NK-92 (cell line): Measurements from ENCODE around the gene TMEM179B.
"Not testable (repeated sequence)": the region's sequence is repeated elsewhere in the genome, so short reads cannot be mapped to it uniquely, and the experiment has no call there.

ENCODE experiments used
- DNase-seq: peaks from one replicate; lab custom pipeline; 2025; ENCODE audit not compliant: unreplicated experiment; lab: John Stamatoyannopoulos, UW

Gene TMEM179B

DNA sequence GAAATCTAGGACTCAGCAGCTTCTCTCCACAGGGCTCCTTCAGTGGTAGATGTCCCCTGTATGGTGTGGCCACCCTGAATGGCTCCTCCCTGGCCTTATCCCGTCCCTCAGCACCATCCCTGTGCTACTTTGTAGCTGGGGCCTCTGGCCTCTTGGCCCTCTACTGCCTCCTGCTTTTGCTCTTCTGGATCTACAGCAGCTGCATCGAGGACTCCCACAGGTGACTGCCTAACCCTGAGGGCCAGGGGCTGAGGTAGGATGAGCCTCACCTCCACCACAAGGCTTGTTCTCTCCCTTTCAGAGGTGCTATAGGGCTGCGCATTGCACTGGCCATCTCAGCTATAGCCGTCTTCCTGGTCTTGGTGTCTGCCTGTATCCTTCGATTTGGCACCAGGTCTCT lies 1.8 kb downstream of the TMEM179B start:
- no peak for DNase-seq

DNA sequence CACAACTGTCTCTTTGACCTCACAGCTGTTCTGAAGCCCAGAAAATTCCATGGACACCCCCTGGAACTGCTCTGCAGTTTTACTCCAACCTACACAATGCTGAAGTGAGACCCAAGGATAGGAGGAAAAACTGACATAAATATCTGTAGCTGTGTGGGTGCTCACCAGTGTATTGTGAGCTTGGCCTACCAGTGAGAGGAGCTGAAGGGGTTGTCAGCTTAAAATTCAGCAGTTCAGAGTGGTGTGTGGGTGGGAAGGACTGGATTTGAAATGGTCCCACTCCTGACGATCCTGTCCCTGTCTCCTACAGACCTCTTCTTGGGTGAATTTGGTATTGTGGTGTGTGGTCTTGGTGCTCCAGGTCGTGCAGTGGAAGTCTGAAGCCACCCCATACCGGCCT lies 2.4 kb downstream of the TMEM179B start:
- no peak for DNase-seq

DNA sequence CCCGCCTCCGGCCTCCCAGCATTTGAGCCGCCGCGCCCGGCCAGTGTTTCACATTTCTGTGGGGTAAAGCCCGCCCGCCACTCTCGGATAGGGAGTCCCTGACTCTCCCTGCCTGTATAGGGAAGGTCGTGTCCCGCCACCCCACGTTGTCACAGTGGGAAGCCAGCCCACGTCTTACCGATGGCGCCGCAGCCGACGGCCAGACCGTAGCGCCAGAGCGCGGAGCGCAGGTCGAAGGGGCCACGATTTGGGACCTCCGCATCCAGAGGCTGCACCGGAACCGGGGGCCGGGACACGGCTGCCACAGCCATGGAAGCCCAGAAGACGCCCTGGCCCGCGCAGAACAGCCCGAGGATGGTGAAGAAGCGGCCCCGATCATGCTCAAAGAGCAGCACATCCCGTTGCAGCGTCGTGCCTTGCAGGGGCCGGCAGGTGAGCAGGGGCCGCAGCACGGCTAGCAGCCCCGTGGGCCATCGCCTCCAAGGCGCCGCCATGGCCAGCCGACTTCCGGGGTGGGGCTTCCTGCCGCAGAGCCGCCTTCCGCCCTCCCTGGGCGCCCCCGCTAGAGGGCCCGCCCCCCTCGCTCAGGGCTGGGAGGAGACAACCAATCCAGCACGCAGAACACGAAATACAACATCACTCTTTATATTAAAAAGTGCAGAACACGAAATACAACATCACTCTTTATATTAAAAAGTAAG lies 4.4 kb downstream of the TMEM179B start, which contains the start of gene TMEM223:
TMEM223 (minus strand) TSS at position 506 of the 701 bp plus-strand sequence; CDS start at position 494, 12 bp downstream.
- no peak for DNase-seq

DNA sequence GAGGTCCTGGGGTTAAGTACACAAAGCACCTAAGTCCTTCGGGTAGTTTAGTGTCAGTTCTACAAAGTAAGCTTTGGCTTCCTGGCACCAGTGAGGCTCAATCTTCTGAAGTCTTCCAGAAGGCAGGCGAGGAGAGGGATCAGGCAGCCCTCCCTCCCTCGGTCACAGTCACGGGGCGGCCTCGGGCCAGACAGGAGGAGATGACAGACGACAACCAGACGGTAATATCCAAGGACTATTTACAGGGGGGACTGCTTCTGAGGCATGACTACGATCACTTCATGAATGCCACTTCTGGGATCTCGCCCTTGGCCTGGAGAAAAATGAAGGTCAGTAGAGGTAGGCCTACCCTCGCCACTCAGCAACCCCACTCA lies 5.0 kb downstream of the TMEM179B start:
- no peak for DNase-seq

DNA sequence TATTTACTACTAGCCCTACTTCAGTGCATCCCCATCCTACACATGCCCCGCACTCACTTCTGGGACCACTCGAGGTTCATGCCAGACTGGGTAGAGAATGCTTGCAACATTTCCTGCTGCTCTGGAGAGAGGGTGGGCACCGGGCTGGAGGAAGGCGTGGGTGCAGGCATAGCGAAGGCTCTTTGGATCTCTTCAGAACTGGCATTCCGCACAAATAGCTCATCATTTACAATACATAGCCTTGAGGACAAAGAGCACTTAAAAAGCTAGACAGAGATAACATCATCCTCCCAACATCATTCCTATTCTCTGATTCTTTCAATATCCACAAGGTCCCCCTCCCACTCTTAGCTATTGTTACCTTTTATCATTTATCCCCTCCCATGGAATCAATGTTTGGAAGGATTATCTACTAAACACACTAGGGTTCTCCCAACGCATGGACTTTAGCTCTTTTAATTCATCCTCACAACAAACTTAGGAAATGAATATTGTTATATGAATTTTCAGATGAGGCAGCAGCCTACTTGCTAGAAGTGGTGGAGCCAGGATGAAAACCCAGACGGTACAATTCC lies 7.1 kb downstream of the TMEM179B start:
- DNase-seq: no peak

DNA sequence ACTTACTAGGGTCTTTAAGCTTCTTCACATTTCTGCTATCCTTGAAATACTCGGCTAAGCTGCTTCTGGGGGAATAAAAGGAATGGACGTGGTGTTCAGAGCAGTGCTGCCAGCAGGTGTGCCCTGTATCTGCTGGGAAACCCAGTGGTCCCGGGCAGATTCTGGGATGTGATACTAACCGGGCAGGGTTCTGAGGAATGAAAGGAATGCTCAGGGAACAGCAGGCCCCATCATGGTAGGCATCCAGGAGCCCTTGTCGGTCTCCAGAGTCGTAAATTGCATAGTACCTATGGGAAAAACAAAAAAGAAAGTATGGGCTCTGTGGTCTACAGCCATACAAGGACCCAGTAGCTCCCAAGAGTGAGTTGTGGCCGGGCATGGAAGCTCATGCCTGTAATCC lies 9.1 kb downstream of the TMEM179B start:
- DNase-seq: no peak

DNA sequence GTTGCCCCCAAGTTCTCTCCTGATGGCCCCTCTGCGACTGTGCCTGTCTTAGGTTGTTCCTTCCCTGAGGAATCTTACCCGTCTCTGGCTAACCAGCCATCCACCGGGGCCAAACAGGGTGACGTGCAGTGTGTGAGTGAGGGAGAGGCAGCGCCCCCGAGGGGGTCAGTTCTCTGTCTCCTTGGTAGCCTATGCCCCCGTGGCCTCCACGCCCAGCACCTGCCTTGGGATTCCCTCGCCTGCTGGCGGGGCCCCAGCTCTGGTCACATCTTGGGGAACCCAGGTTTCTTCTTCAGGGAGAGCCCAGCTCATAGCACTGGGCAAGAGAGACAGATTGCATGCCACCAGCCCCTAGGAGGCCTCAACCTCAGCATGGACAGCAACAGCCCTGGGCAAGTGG lies 12.3 kb downstream of the TMEM179B start:
- DNase-seq: no peak

DNA sequence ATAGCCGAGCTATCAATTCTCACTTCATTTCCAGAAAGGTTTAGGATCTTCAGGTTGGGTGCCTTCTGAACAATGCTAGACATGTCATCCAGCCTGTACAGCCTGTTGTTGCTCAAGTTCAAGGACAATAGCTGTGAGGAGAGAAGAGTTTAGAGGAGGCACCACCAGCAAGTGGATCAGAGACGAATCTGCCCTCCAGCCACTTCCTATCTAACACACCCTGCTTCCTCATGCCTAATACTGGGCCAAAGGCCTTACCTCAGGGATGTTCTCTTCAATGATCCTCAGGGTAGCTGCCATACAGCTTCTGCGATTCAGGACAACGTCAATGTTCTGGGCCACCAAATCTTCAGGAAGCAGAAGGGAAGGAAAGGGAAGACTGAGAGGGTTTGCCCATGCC lies 13.9 kb downstream of the TMEM179B start:
- DNase-seq: no peak

DNA sequence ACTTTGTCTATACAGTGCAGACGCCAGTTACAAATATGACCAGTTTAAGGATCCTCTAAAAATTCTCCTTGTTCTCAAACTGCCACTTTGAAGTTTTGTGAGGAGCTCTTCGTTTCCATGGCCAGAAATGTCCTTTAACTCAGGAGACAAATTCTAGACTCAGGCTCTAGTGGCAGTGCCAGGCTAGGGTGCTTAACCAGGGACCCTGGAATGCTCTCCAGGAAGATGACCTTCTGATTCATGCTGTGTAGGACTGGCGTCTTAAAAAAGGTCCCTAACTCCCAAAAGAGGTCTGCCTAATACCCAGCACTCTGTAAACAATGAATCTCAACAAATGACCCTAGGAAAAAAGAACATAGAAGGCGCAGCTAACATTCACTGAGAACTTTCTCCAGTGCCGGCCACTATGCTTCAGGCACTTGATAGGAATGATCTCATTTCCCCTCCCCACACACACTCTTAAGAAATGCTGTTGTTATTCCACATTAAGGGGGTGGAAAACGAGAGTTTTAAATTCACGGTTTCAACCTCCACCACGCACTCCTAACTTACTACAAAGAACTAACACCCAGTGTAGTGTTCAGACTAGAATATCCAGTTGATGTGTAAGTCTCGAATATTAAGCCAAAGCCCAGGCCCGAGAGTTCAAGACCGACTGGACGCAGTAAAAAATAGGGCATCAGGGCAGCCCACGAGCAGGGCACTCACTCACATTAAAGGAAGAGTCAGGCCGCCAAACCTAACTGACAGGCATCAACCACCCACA lies 17.3 kb downstream of the TMEM179B start:
- no peak for DNase-seq

DNA sequence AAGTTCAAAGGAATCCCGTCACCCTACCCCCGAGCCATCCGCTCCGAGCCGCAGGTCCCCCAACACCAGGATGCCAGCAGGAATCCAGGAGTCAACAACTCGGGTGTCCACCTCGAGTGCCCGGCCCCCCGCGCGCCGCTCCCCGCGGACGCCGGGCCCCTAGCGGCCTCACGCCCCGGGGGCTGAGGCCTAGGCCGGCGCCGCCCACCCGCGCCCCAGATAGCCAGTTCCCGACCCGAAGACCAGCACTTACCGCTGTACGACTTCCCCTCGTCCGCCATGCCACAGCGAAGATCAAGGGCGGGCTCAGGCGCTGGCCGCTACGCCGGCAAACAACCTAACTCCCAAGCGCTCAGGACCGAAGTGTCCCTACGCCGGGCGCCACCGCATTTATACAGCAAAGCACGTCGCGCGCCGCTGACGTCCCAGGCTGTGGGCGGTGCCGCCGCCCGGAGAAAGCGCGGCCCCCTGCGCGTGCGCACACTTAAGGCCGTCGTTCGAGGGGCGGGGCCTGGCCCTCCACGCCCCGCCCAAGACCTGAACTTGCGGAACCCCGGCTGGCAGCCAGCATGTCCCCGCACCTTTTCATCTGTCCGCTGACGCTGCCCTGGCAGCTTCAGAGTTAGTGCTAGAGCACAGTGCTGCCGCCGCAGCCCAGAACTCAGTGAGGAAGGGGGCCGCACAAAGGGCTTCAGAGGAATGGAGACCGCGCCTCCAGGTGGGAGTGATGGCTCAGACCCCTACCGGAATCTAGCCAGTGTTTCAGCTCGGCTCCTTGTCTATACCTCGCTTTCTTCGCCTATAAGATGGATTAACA lies 18.1 kb downstream of the TMEM179B start, which contains the start of gene NXF1:
NXF1 (minus strand) TSS at position 365 of the 817 bp plus-strand sequence; CDS start at position 281, 84 bp downstream.
- DNase-seq: peak; percentile 50

DNA sequence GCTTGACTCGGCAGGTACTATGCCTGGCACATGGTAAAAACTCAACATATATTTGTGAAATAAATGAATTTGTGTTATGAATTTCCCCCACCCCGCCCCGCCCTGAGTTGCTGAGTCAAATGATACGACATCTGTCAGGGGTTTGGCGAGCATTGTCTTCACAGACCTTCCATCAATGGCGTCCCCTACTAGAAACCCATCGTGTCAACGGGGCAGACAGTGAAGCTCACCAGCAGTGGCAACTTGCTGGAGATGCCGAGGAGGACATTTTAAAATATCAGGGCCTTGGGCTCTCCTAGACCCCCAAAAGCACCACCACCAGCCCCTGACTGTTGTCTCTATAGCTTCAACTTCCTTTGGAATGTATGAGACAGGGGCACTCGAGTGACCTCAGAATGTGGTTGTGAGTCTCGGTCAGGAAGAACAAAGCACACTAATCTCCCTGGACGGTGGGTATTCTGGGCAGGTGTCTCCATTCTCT lies 18.8 kb downstream of the TMEM179B start:
- no peak for DNase-seq

DNA sequence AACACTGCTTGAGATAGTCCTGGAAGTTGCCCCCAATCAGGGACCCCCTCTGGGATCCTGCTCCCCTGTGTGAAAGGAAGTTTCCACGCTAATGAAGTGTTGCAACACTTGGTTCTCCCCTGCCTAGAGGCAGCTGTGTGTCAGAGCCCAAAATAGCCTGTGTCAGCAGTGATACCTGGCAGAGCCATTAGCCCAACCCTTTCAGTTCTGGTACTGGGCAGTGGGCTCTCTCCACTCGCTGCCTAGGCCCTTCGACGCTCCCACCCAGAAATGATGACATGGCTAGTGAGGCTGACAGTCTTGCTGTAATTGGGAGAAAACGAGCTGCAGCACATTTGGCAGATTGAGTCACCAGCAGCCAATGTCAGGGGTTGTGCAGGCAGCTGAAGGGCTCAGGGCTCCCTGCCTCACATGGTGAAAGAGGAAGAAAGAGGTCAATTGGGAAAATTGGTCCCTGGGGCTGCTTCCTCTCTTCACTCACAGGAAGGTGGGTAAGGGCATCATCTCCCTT lies 19.5 kb downstream of the TMEM179B start:
- DNase-seq: no peak

DNA sequence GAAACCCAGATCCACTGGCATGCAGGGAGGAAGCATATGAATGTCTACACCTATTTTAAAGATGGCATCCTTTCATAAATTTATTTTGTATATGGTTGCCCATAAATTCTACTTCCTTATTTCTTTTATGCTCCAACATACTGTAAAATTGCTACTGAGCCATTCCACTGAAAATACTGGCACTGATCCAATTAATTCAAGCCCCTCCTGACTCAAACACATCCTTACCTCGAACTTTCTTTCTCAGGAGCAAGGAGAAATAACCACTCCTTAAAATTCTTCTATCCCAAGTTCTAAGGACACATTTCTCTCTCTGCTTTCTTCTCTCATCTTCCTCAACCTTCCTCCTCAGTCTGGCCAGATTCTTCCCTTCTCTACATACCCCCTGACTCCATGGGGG lies 23.5 kb downstream of the TMEM179B start:
- no peak for DNase-seq

DNA sequence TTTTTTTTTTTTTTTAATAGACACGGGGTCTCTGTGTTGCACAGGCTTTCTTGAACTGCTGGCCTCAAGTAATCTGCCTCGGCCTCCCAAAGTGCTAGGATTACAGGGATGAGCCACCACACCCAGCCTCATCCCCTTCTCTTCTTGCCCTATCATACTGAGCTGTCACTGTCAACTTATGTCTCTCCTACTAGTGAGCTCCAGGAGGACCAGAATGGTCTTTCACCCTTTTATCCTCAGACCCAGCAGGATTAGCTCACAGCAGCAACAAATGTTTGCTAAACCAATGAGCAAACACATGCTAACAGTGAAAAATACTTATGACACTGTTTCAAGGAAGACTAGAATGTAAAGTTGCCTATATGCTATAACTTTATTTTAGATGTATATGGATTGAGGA lies 24.5 kb downstream of the TMEM179B start:
- DNase-seq: no peak

DNA sequence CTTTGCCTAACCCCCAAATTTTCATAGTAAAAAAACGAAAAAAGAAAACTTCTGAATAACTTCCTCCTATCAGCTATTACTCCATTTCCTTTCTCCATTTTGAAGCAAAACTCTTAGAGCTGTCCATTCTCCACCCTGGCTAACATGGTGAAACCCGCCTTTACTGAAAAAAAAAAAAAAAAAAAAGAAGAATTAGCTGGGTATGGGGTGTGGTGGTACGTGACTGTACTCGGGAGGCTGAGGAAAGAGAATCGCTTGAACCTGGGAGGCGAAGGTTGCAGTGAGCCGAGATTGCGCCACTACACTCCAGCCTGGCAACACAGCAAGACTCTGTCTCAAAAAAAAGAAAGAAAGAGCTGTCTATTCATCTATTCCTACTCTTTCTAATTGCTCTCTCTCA lies 29.4 kb downstream of the TMEM179B start:
- no peak for DNase-seq

DNA sequence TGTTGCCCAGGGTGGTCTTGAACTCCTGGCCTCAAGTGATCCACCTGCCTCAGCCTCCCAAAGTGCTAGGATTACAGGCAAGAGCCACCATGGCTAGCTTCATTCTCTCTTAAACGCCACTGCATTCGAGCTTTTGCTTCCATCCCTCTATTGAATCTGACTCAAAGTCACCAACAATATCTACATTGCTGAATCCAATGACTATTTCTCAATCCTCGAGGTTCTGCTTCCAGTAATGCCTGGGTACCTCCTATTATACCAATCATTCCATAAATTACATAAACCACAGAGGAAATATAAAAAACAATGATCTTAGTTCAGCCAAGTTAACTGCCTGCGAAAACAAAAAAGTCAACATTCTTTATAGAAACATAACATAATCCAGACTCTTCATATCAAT lies 29.9 kb downstream of the TMEM179B start:
- no peak for DNase-seq

DNA sequence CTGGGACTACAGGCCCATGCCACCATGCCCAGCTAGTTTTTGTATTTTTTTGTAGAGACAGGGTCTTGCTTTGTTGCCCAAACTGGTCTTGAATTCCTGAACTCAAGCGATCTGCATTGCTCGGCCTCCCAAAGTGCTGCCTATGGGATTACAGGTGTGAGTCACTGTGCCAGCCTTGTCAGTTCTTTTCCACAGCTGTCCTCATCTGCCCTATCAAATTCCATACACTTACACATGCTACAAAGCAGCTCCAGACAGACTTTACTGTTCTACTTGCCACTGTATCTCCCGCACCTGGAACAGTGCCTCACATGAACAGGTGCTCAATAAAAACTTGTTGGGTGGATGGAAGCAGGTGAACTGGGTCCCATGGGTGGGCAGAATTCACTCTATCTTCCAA lies 36.5 kb downstream of the TMEM179B start:
- DNase-seq: no peak

DNA sequence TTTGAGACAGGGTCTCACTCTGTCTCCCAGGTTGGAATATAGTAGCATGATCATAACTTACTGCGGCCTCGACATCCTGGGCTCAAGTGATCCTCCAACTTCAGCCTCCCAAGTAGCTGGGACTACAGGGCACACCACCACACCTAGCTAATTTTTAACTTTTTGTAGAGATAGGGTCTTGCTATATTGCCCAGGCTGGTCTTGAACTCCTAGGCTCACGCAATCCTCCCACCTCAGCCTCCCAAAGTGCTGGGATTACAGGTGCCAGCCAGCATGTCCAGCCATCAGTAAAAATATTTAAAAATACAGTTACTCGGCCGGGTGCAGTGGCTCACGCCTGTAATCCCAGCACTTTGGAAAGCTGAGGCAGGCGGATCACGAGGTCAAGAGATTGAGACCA lies 40.9 kb downstream of the TMEM179B start:
- not testable (repeated sequence) for DNase-seq

DNA sequence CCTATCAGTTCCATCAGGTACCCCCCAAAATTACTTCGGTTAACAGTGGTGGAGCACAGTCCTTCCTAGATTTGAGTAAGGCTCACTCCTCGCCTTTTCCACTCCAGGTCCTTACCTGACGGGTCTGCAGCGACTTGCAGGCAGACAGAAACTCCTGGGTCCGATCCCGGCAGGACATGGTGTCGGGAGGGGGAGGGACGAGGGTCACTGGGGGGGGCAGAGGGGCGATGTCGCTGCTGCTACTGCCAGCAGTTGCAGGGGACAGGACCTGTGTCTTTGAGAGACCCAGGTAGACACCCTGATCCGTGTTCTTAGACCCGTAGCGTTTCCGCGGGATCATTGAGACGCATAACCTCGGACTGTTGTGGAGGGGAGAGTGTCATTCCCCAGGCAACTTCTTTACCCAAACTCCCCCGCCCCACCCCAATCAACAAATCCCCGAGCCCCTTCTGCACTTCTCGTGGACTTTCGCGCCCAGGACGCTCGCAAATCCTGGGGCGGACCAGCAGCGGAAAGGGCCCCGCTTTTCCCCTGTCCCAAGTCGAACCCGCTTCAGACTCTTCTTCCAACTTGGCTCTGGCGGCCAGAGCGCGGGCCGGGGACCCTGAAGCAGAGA lies 43.8 kb downstream of the TMEM179B start:
- DNase-seq: no peak

DNA sequence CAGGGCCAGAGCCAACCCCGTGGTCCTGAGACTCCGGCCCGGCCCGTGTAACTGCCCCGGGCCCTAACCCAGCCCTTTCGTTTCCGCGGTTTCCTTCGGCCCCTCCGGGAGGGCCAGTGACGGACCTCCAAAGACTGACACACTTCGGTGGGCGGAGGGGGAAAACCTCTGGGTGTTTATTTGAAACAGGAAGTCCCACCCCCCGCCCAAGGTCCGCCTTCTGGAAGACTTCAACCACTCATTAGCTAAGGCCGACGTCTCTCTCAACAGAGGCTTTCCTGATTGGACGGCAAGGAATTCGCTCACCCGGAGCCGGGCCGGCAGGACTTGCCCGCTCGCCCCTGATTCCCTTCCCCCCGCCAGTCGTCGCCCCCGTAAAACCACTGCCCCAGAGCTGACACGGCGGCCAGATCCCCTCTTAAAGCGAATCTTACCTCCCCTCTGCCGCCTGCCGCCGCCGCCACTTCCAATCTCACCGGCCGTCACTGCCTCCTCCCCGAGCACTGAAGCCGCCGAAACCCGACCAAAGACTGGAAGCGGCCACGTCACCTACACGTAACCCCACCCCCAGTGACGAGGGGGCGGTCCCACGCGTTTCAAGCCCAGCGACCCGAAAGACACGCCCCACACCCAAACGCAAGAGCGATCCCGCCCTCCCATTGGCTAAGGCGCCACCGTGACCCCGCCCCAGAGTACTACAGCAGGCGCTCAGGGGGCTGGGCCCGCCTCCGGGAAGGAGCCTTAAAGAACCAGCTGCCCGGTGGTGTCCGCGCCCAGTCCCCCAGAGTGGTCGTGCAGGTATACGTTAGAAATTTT lies 44.5 kb downstream of the TMEM179B start, which contains the start of gene STX5:
STX5 (minus strand) TSS at position 532 of the 816 bp plus-strand sequence. CDS start 808 bp downstream, outside the sequence.
- DNase-seq: peak; percentile 92
